OCI-LY3 (cell line): ENCODE measurements around the gene PAM.

Source experiments
- H2AFZ ChIP-seq: fragments of 200-600, 300-600 bp; shearing (Covaris generic); 2 replicates; pipeline ENCODE4 v1.6.0; 2014; ENCODE audit warnings: antibody characterized with exemption, low read depth, low read length
- H3K27ac ChIP-seq: fragments of 200-600, 300-600 bp; sonication (generic); 2 replicates; pipeline ENCODE4 v1.5.1; 2014; ENCODE audit warnings: mild to moderate bottlenecking, low read length, moderate library complexity, mixed read lengths
- H3K27me3 ChIP-seq: fragments of 200-600, 300-600 bp; sonication (generic); 2 replicates; pipeline ENCODE4 v1.6.1; 2014; ENCODE audit warnings: low read depth, low read length, mixed read lengths
- H3K36me3 ChIP-seq: fragments of 200-600, 300-600 bp; sonication (generic); replicated peaks from 2 replicates; pipeline ENCODE3; 2014; ENCODE audit warnings: low read depth, low read length, mixed read lengths
- H3K4me1 ChIP-seq: fragments of 300-600, 200-600 bp; sonication (generic); 2 replicates; pipeline ENCODE4 v1.6.1; 2014; ENCODE audit warnings: low read length, mixed read lengths
- H3K4me2 ChIP-seq: fragments of 200-600, 300-600 bp; sonication (generic); 2 replicates; pipeline ENCODE4 v1.6.1; 2014; ENCODE audit warnings: low read length, mixed read lengths
- H3K4me3 ChIP-seq: fragments of 300-600, 200-600 bp; sonication (generic); 2 replicates; pipeline ENCODE4 v1.5.1; 2014; ENCODE audit warnings: antibody characterized with exemption, mild to moderate bottlenecking, low read length, moderate library complexity
- H3K79me2 ChIP-seq: fragments of 300-600, 200-600 bp; shearing (Covaris generic); 2 replicates; pipeline ENCODE4 v1.6.1; 2014; ENCODE audit warnings: mild to moderate bottlenecking, low read length, mixed read lengths
- H3K9ac ChIP-seq: fragments of 300-600, 200-600 bp; shearing (Covaris generic); 2 replicates; pipeline ENCODE4 v1.6.0; 2014; ENCODE audit warnings: mild to moderate bottlenecking, low read length, moderate library complexity
- H3K9me3 ChIP-seq: fragments of 200-600, 300-600 bp; shearing (Covaris generic); 2 replicates; pipeline ENCODE4 v1.6.1; 2014; ENCODE audit warnings: low read length, mixed read lengths; ENCODE audit not compliant: insufficient read depth
- H4K20me1 ChIP-seq: fragments of 200-600, 300-600 bp; sonication (generic); 2 replicates; pipeline ENCODE4 v1.6.1; 2016; ENCODE audit warnings: low read length, mixed read lengths; ENCODE audit not compliant: insufficient read depth
- CTCF ChIP-seq: fragments of 200-600, 300-600 bp; sonication (generic); IDR thresholded peaks from 2 replicates; pipeline ENCODE4 v1.5.1; 2014; ENCODE audit warnings: antibody characterized with exemption, low read length, low read depth
- EZH2phosphoT487 ChIP-seq: fragments of 200-600 bp; shearing (Covaris generic); IDR thresholded peaks from 2 replicates; pipeline ENCODE4 v1.6.1; 2018; ENCODE audit warnings: antibody characterized with exemption, mixed run types, low read depth

Gene PAM

GRCh38 chr5:102767862-102768261 lies 12.8 kb downstream of the PAM start:
- no peak overlapping the region for H3K4me3 ChIP-seq
- H2AFZ ChIP-seq: no peak overlapping the region
- peaks cover 14% of the 10 kb centered on the region; the same call in 1 of the 2 replicates for H4K20me1 ChIP-seq
- H3K27me3 ChIP-seq: no peaks in the 10 kb centered on the region
- no peak overlapping the region for H3K9ac ChIP-seq
- H3K79me2 ChIP-seq: peaks cover 25% of the 10 kb centered on the region
- H3K4me2 ChIP-seq: no peak overlapping the region
- no peak overlapping the region for H3K27ac ChIP-seq
- TF ChIP-seq EZH2phosphoT487: no peak
- TF ChIP-seq CTCF: no peak
- no peaks in the 10 kb centered on the region for H3K9me3 ChIP-seq
- H3K36me3 ChIP-seq: no peaks in the 10 kb centered on the region
- peaks cover 7% of the 10 kb centered on the region for H3K4me1 ChIP-seq

GRCh38 chr5:102770803-102771202 lies 15.7 kb downstream of the PAM start:
- H4K20me1 ChIP-seq: peaks cover 14% of the 10 kb centered on the region; the same call in 1 of the 2 replicates
- H2AFZ ChIP-seq: no peak overlapping the region
- peaks cover 24% of the 10 kb centered on the region for H3K79me2 ChIP-seq
- no peak overlapping the region for H3K9ac ChIP-seq
- H3K4me2 ChIP-seq: no peak overlapping the region
- no peaks in the 10 kb centered on the region for H3K9me3 ChIP-seq
- H3K4me1 ChIP-seq: no peaks in the 10 kb centered on the region
- H3K36me3 ChIP-seq: no peaks in the 10 kb centered on the region
- TF ChIP-seq EZH2phosphoT487 (no peak), CTCF (no peak)
- H3K27me3 ChIP-seq: no peaks in the 10 kb centered on the region
- no peak overlapping the region for H3K27ac ChIP-seq
- H3K4me3 ChIP-seq: no peak overlapping the region

- H3K27me3 ChIP-seq: no peaks in the 10 kb centered on the region
- H3K9me3 ChIP-seq: no peaks in the 10 kb centered on the region
- TF ChIP-seq CTCF (no peak), EZH2phosphoT487 (no peak)
- H3K4me2 ChIP-seq: no peak overlapping the region
- no peaks in the 10 kb centered on the region for H3K36me3 ChIP-seq
- H3K4me1 ChIP-seq: no peaks in the 10 kb centered on the region
- no peak overlapping the region for H3K4me3 ChIP-seq
- H4K20me1 ChIP-seq: peaks cover 14% of the 10 kb centered on the region; the same call in 1 of the 2 replicates
- no peak overlapping the region for H3K9ac ChIP-seq
- H3K27ac ChIP-seq: no peak overlapping the region
- H2AFZ ChIP-seq: no peak overlapping the region
- H3K79me2 ChIP-seq: peaks cover 24% of the 10 kb centered on the region
Measured at GRCh38 chr5:102771435-102771834, 16.3 kb downstream of the PAM start.

GRCh38 chr5:102772273-102772672 lies 17.2 kb downstream of the PAM start:
- TF ChIP-seq EZH2phosphoT487: no peak
- TF ChIP-seq CTCF: no peak
- Histone ChIP-seq H4K20me1 (peaks cover 20% of the 10 kb centered on the region; the same call in 1 of the 2 replicates), H3K4me1 (peaks cover 7% of the 10 kb centered on the region), H3K9me3 (no peaks in the 10 kb centered on the region), H3K79me2 (peaks cover 24% of the 10 kb centered on the region), H3K27me3 (no peaks in the 10 kb centered on the region), H2AFZ (no peak overlapping the region), H3K36me3 (no peaks in the 10 kb centered on the region), H3K4me2 (no peak overlapping the region), H3K4me3 (no peak overlapping the region), H3K9ac (no peak overlapping the region), H3K27ac (no peak overlapping the region)
